ENCODE results near the gene SPIN1.

- no peak for TF ChIP-seq CTCF (IDR thresholded peaks at IDR 0.05)
- no peak for TF ChIP-seq EZH2 (IDR thresholded peaks at IDR 0.05; ENCODE audit: borderline replicate concordance, insufficient read depth, low read depth, low read length, poor library complexity, severe bottlenecking)
Observed at GRCh38 chr9:88396836-88397577, 8.8 kb downstream of the SPIN1 start.

Data from B cell (primary cell).